Endothelial cell of umbilical vein (primary cell): Measurements from ENCODE around the gene CIDEB. TPM values are rescaled to one million over a fixed set of nuclear protein-coding genes. Genes with fewer than 3 reads are reported as not detected.

ENCODE experiments used
- BruUV-seq: library from RNA; stranded (reverse); fragments of 400-500 nt; replicated peaks from 2 replicates; lab custom pipeline; 2021; lab: Mats Ljungman, UMichigan
- CTCF ChIA-PET: fragments of 300-600, 350-600 bp; sonication (Branson Sonifier 250); formaldehyde crosslinking; loops from one replicate; lab custom pipeline; 2021; ENCODE audit warnings: antibody characterized with exemption, inconsistent platforms; lab: Charles Lee
- POLR2A ChIA-PET: fragments of 300-600, 350-600 bp; sonication (Branson Sonifier 250); formaldehyde crosslinking; loops from one replicate; lab custom pipeline; 2021; ENCODE audit warnings: antibody characterized with exemption, inconsistent platforms; lab: Charles Lee
- DNase-seq: peaks from one replicate; pipeline ENCODE4 v3.0.0-alpha.2; 2011; ENCODE audit warnings: low read depth, low spot score
- FAIRE-seq: peaks from 2 replicates; lab custom pipeline; 2011; peaks lifted over from hg19 to GRCh38; lab: Jason Lieb, UNC
- H2AFZ ChIP-seq: 2 replicates; pipeline ENCODE4 v1.6.0; 2012; ENCODE audit warnings: low read depth, low read length, control low read depth, inconsistent platforms
- H3K27ac ChIP-seq: 2 replicates; pipeline ENCODE4 v1.5.1; 2011; ENCODE audit warnings: low read depth, mild to moderate bottlenecking, control low read depth, low read length, moderate library complexity; ENCODE audit not compliant: insufficient read depth
- H3K27me3 ChIP-seq, 2 experiments: 2 replicates each; pipeline versions ENCODE4 v1.6.0 to v1.6.1; 2011; ENCODE audit warnings: low read length in 2 of 2, mixed read lengths in 1 of 2; ENCODE audit not compliant: control insufficient read depth in 2 of 2, insufficient read depth in 2 of 2
- H3K36me3 ChIP-seq, 2 experiments: 2 replicates in 1 of 2; 3 replicates in 1 of 2; pipeline ENCODE4 v1.5.1; 2011; ENCODE audit warnings: low read length in 2 of 2, mild to moderate bottlenecking in 1 of 2, moderate library complexity in 1 of 2; ENCODE audit not compliant: control insufficient read depth in 2 of 2, insufficient read depth in 2 of 2; ENCODE audit errors: extremely low read depth in 1 of 2
- H3K4me1 ChIP-seq: 3 replicates; pipeline ENCODE4 v1.5.1; 2011; ENCODE audit warnings: mild to moderate bottlenecking, low read length; ENCODE audit not compliant: control insufficient read depth, insufficient read depth; ENCODE audit errors: extremely low read depth
- H3K4me2 ChIP-seq: 2 replicates; pipeline ENCODE4 v1.6.1; 2011; ENCODE audit warnings: low read length, control low read depth, mixed read lengths; ENCODE audit not compliant: insufficient read depth
- H3K4me3 ChIP-seq, 3 experiments: fragments of 200-600 bp in 1 of 3; sonication (generic), shearing (Covaris generic) in 1 of 3; replicated peaks in 1 of 3; 2 replicates each; pipeline ENCODE4 v1.5.1; 2011 to 2016; ENCODE audit warnings: control low read depth in 3 of 3, low read length in 3 of 3, mild to moderate bottlenecking in 2 of 3, inconsistent platforms in 1 of 3, low read depth in 1 of 3, moderate library complexity in 1 of 3; ENCODE audit not compliant: insufficient read depth in 1 of 3
- H3K79me2 ChIP-seq: 2 replicates; pipeline ENCODE4 v1.6.0; 2012; ENCODE audit warnings: low read length, inconsistent platforms; ENCODE audit not compliant: control insufficient read depth, insufficient read depth
- H3K9ac ChIP-seq: replicated peaks from 2 replicates; pipeline ENCODE3; 2011; ENCODE audit warnings: low read length, control low read depth; ENCODE audit not compliant: insufficient read depth; ENCODE audit errors: extremely low read depth
- H3K9me1 ChIP-seq: replicated peaks from 3 replicates; pipeline ENCODE4 v1.6.0; 2011; ENCODE audit warnings: mild to moderate bottlenecking, low read length; ENCODE audit not compliant: control insufficient read depth, insufficient read depth; ENCODE audit errors: extremely low read depth
- H3K9me3 ChIP-seq: replicated peaks from 2 replicates; pipeline ENCODE4 v1.5.1; 2012; ENCODE audit warnings: low read length, inconsistent platforms; ENCODE audit not compliant: control insufficient read depth, insufficient read depth
- H4K20me1 ChIP-seq: replicated peaks from 2 replicates; pipeline ENCODE3; 2011; ENCODE audit warnings: mild to moderate bottlenecking, low read length; ENCODE audit not compliant: control insufficient read depth, insufficient read depth; ENCODE audit errors: extremely low read depth
- CTCF ChIP-seq, 2 donors: IDR thresholded peaks; 1 replicate in 1 of 2; 2 replicates in 1 of 2; pipeline ENCODE4 v1.5.1; 2011; ENCODE audit warnings: low read length in 2 of 2, mild to moderate bottlenecking in 2 of 2, moderate library complexity in 2 of 2, control low read depth in 1 of 2, inconsistent platforms in 1 of 2, low read depth in 1 of 2; ENCODE audit not compliant: insufficient read depth in 1 of 2; ENCODE audit errors: extremely low read depth in 1 of 2
- EZH2 ChIP-seq: IDR thresholded peaks from 2 replicates; pipeline ENCODE4 v1.6.1; 2012; ENCODE audit warnings: borderline replicate concordance, low read depth, mild to moderate bottlenecking, moderate library complexity, low read length, inconsistent platforms; ENCODE audit not compliant: severe bottlenecking
- GATA2 ChIP-seq: IDR thresholded peaks from 2 replicates; pipeline ENCODE4 v1.7.0; 2011; ENCODE audit warnings: low read depth, mild to moderate bottlenecking, moderate library complexity, mixed read lengths, low read length; ENCODE audit not compliant: insufficient read length, insufficient read depth
- dilution Hi-C: fragments of 300-500 bp; cut with MboI; formaldehyde crosslinking; loops from one replicate; pipeline ENCODE4 v1.15.0; 2019; ENCODE audit warnings: low sequenced_read_pairs; ENCODE audit not compliant: extremely low pct_ligation_motif_present
- intact Hi-C: fragments of 100-400 bp; cut with micrococcal nuclease; formaldehyde crosslinking; loops from one replicate; pipeline ENCODE4 v1.10.0; 2022
- polyA plus RNA-seq, 4 experiments: library from polyadenylated mRNA; depleted of rRNA in 3 of 4; stranded (reverse) in 3 of 4; unstranded in 1 of 4; fragments of >200 nt; gene quantifications; 2 replicates each; pipeline versions ENCODE4 v1.2.1 to v1.2.3, GENCODE V29; 2011 to 2012; ENCODE audit warnings: missing spikeins in 1 of 4
- total RNA-seq: library from RNA; stranded (reverse); gene quantifications from 2 replicates; pipeline ENCODE4 v1.2.3, GENCODE V29; 2021

Gene CIDEB
- total and polyA plus RNA-seq, 2 donors (not counting 3 experiments of a cell fraction or from before 2014, with no cell fraction given): 5.2 to 7.2 TPM

GRCh38 chr14:24311837-24312615 is 4.2 kb upstream of the CIDEB start:
- dilution Hi-C loops (no loop called here), intact Hi-C loops (no loop called here)
- POLR2A ChIA-PET: no interaction called here
- Histone ChIP-seq H3K4me2 (peak overlapping the region; percentile 21), H4K20me1 (no peaks in the 10 kb centered on the region), H3K27me3 (no peaks in the 10 kb centered on the region), H3K27ac (peak overlapping the region; percentile 91), H3K9me1 (no peaks in the 10 kb centered on the region), H3K4me3 (no peak overlapping the region), H3K79me2 (no peaks in the 10 kb centered on the region), H3K9ac (peak overlapping the region; percentile 27), H3K9me3 (no peaks in the 10 kb centered on the region), H2AFZ (no peak overlapping the region), H3K4me1 (peaks cover 71% of the 10 kb centered on the region), H3K36me3 (peaks cover 0 to 2% of the 10 kb centered on the region in 2 experiments)
- TF ChIP-seq EZH2 (no peak), CTCF (IDR thresholded peaks at IDR 0.05; ENCODE audit: extremely low read depth in 1 of 2, insufficient read depth in 1 of 2, low read depth in 1 of 2, low read length in 2 of 2) (no peak), GATA2 (no peak)
- DNase-seq: no peak
- no TSS peak for BruUV-seq
- CTCF ChIA-PET: interaction anchor here (2.3 to 7.4 kb wide), 5 partner anchors 13 to 125 kb away, joined by 16 to 122 read pairs (median 38); partner anchors contain the start of genes DHRS1, NOP9 and TINF2
- peak; percentile 50 for FAIRE-seq
